Trophoblast cell (in vitro differentiated cells and primary cell): ENCODE results near the gene CSF2.

Source experiments
- DNase-seq, 2 donors: peaks; one replicate each; pipeline ENCODE4 v3.0.0-alpha.2; 2016
- H2AFZ ChIP-seq: 2 replicates; pipeline ENCODE4 v1.6.1; 2013; ENCODE audit warnings: low read length, moderate library complexity, mild to moderate bottlenecking; ENCODE audit not compliant: insufficient read depth, poor library complexity
- H2AK5ac ChIP-seq: 2 replicates; pipeline ENCODE4 v1.6.1; 2013; ENCODE audit warnings: mild to moderate bottlenecking, low read length
- H2BK120ac ChIP-seq: 2 replicates; pipeline ENCODE4 v1.6.1; 2013; ENCODE audit warnings: low read length, mild to moderate bottlenecking, moderate library complexity; ENCODE audit not compliant: insufficient read depth, poor library complexity
- H2BK12ac ChIP-seq: 2 replicates; pipeline ENCODE4 v1.6.1; 2013; ENCODE audit warnings: mild to moderate bottlenecking, low read length, moderate library complexity
- H2BK5ac ChIP-seq: 2 replicates; pipeline ENCODE4 v1.6.1; 2013; ENCODE audit warnings: low read length, low read depth, moderate library complexity, mild to moderate bottlenecking; ENCODE audit not compliant: poor library complexity
- H3K14ac ChIP-seq: 2 replicates; pipeline ENCODE4 v1.6.1; 2013; ENCODE audit warnings: mild to moderate bottlenecking, low read length
- H3K18ac ChIP-seq: 2 replicates; pipeline ENCODE4 v1.6.1; 2013; ENCODE audit warnings: mild to moderate bottlenecking, low read length
- H3K23ac ChIP-seq: 2 replicates; pipeline ENCODE4 v1.6.1; 2013; ENCODE audit warnings: low read length
- H3K27ac ChIP-seq: 2 replicates; pipeline ENCODE4 v1.5.1; 2013; ENCODE audit warnings: low read depth, mild to moderate bottlenecking, inconsistent platforms, low read length, moderate library complexity
- H3K27me3 ChIP-seq: 2 replicates; pipeline ENCODE4 v1.6.1; 2013; ENCODE audit warnings: inconsistent platforms, mild to moderate bottlenecking, low read length, moderate library complexity; ENCODE audit not compliant: insufficient read depth
- H3K36me3 ChIP-seq, 2 experiments: 1 replicate in 1 of 2; 2 replicates in 1 of 2; pipeline ENCODE4 v1.6.1; 2013; ENCODE audit warnings: low read length in 2 of 2, mild to moderate bottlenecking in 2 of 2, moderate library complexity in 1 of 2; ENCODE audit not compliant: insufficient read depth in 2 of 2, control insufficient read depth in 1 of 2
- H3K4ac ChIP-seq: 2 replicates; pipeline ENCODE4 v1.6.1; 2013; ENCODE audit warnings: low read depth, mild to moderate bottlenecking, low read length, moderate library complexity
- H3K4me1 ChIP-seq, 2 experiments: 1 replicate in 1 of 2; 2 replicates in 1 of 2; pipeline ENCODE4 v1.6.1; 2013; ENCODE audit warnings: low read length in 2 of 2, mild to moderate bottlenecking in 2 of 2, moderate library complexity in 1 of 2; ENCODE audit not compliant: insufficient read depth in 2 of 2, control insufficient read depth in 1 of 2
- H3K4me2 ChIP-seq: 2 replicates; pipeline ENCODE4 v1.6.1; 2013; ENCODE audit warnings: inconsistent platforms, mild to moderate bottlenecking, low read length, moderate library complexity
- H3K4me3 ChIP-seq: 2 replicates; pipeline ENCODE4 v1.5.1; 2013; ENCODE audit warnings: mild to moderate bottlenecking, low read depth, low read length, inconsistent platforms
- H3K79me1 ChIP-seq: one replicate; pipeline ENCODE4 v1.6.1; 2013; ENCODE audit warnings: low read length
- H3K79me2 ChIP-seq: 2 replicates; pipeline ENCODE4 v1.6.1; 2013; ENCODE audit warnings: low read length, mild to moderate bottlenecking; ENCODE audit not compliant: control insufficient read depth, insufficient read depth, poor library complexity
- H3K9ac ChIP-seq: 2 replicates; pipeline ENCODE4 v1.6.1; 2013; ENCODE audit warnings: mild to moderate bottlenecking, low read length
- H3K9me3 ChIP-seq: 2 replicates; pipeline ENCODE4 v1.6.1; 2013; ENCODE audit warnings: low read depth, mild to moderate bottlenecking, control low read depth, inconsistent platforms, low read length; ENCODE audit not compliant: insufficient read depth
- H4K12ac ChIP-seq: 2 replicates; pipeline ENCODE4 v1.6.1; 2013; ENCODE audit warnings: low read depth, mild to moderate bottlenecking, low read length, moderate library complexity
- H4K8ac ChIP-seq: 2 replicates; pipeline ENCODE4 v1.6.1; 2013; ENCODE audit warnings: low read depth, mild to moderate bottlenecking, low read length, moderate library complexity
- H4K91ac ChIP-seq: one replicate; pipeline ENCODE4 v1.6.1; 2013; ENCODE audit warnings: low read depth, mild to moderate bottlenecking, low read length, moderate library complexity
- WGBS: extraction: QIAGEN DNeasy Blood & Tissue Kit; methylation state at CpG from one replicate; pipeline ENCODE4 v1.1.7; 2013; ENCODE audit warnings: missing lambda C conversion rate; ENCODE audit not compliant: insufficient read length, insufficient coverage; ENCODE audit errors: extremely low coverage; 5-methylcytosine and 5-hydroxymethylcytosine counted together

The CSF2 gene

DNA sequence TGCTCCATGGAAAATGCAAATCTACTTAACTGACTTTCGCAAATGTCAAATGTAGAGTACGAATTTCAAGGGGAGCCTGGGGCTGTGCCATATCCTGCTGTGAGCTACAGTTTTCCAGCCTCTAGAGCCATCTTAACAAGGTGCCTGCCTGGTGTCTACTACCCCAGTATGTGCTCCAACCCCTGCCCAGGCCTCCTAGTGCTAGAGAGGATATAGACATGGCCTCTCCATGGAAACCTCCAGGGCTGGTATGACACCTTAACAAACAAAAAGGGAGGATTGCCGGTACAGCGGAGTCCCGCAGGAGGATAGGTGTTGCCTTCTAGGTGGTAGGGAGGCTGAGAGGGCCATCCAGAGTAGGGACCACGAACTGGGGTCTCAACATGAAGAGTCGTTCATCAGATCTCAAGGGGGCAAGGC is 26.7 kb upstream of the CSF2 start:
- no peaks in the 10 kb centered on the region for H3K4me1 ChIP-seq
- H4K8ac ChIP-seq = no peak overlapping the region
- H3K14ac ChIP-seq = no peak overlapping the region
- no CpG with 5 or more reads among the region's 7 CpGs for WGBS
- no peaks in the 10 kb centered on the region for H3K27me3 ChIP-seq
- no peak overlapping the region for H2AFZ ChIP-seq
- H3K79me2 ChIP-seq = no peaks in the 10 kb centered on the region
- H4K12ac ChIP-seq = no peak overlapping the region
- no peak overlapping the region for H2BK5ac ChIP-seq
- no peak overlapping the region for H3K18ac ChIP-seq
- no peaks in the 10 kb centered on the region for H3K36me3 ChIP-seq
- H2BK12ac ChIP-seq = no peak overlapping the region
- H3K9me3 ChIP-seq = no peaks in the 10 kb centered on the region
- H2AK5ac ChIP-seq = no peak overlapping the region
- no peaks in the 10 kb centered on the region for H3K79me1 ChIP-seq
- no peak overlapping the region for H3K23ac ChIP-seq
- H4K91ac ChIP-seq = no peak overlapping the region
- H3K9ac ChIP-seq = no peak overlapping the region
- H3K4ac ChIP-seq = no peak overlapping the region
- DNase-seq = no peak
- no peak overlapping the region for H3K4me3 ChIP-seq
- H3K4me2 ChIP-seq = no peak overlapping the region
- no peak overlapping the region for H2BK120ac ChIP-seq
- H3K27ac ChIP-seq = no peak overlapping the region

DNA sequence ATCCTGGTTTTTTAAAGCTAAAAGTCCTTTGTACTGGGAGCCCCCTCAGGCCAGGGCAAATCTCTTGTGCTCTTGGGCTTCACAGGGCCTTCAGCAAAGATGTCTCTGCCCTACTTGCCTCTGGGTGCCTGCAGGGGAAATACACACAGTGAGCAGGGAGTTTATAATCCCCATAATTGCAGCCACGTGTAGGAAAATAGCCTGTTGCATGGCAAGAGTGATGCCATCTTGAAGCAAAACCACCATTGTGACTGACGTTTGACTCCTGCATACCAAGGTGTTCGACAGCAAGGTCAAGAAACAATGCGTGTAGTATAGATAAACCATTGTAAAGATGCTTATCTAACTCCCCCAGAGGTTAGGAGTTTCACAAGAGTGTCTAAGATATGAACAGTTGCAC is 24.5 kb upstream of the CSF2 start:
- Histone ChIP-seq H3K27me3 (no peaks in the 10 kb centered on the region), H3K79me1 (no peaks in the 10 kb centered on the region), H3K27ac (no peak overlapping the region), H3K14ac (no peak overlapping the region), H4K8ac (no peak overlapping the region), H3K18ac (no peak overlapping the region), H2AK5ac (no peak overlapping the region), H3K4me1 (no peaks in the 10 kb centered on the region), H2AFZ (no peak overlapping the region), H3K4ac (no peak overlapping the region), H2BK120ac (no peak overlapping the region), H3K4me2 (no peak overlapping the region), H4K91ac (no peak overlapping the region), H3K4me3 (no peak overlapping the region), H4K12ac (no peak overlapping the region), H3K23ac (no peak overlapping the region), H3K9me3 (no peaks in the 10 kb centered on the region), H3K79me2 (no peaks in the 10 kb centered on the region), H3K9ac (no peak overlapping the region), H2BK12ac (no peak overlapping the region), H3K36me3 (no peaks in the 10 kb centered on the region), H2BK5ac (no peak overlapping the region)
- DNase-seq = peak in 1 of 2 donors; percentile 41
- no CpG with 5 or more reads among the region's 4 CpGs for WGBS

DNA sequence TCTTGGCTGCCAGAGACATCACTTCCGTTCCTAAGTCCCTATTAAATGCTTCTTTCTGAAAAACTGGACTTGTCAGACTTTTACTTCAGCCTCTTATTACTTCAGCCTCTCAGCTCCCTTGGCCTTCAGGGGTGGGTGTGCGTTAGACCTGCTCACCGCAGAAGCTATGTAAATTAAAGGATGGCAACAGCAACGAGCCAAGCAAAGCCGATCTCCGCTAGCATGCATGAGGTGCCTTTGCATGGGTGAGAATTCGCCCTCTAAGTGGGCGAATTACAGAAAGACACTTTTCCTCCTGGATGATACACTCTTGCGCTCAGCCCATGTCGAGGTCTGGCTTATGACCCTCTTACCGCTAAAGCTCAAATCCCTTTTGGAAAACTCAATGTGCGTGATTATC is 24.0 kb upstream of the CSF2 start:
- H3K4me2 ChIP-seq = no peak overlapping the region
- H3K23ac ChIP-seq = no peak overlapping the region
- H3K9me3 ChIP-seq = no peaks in the 10 kb centered on the region

DNA sequence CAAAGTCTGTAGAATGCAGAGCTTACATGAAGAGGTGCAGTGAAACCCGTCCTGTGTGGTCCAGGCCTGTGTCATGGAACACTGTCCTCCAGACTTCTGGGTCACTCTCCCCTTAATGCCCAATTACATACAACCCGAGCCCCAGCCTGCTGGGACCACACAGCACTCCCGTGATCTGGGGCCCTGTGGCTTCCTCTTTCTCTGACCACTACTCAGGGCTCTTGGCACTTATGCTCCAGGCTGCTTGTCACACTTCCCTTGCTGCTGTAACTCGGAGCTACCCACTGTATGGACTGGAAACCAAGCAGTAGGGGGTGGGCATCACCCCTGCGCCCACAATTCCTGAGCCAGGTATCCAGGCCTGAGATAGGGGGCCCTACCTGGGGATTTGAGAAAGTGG is 23.5 kb upstream of the CSF2 start:
- no peaks in the 10 kb centered on the region for H3K4me1 ChIP-seq
- H3K4ac ChIP-seq = no peak overlapping the region
- H3K4me3 ChIP-seq = no peak overlapping the region
- no peak overlapping the region for H3K9ac ChIP-seq
- no peaks in the 10 kb centered on the region for H3K36me3 ChIP-seq
- DNase-seq = peak in 1 of 2 donors; percentile 19
- H3K14ac ChIP-seq = no peak overlapping the region
- no peaks in the 10 kb centered on the region for H3K27me3 ChIP-seq
- no peak overlapping the region for H2AK5ac ChIP-seq
- no peak overlapping the region for H3K23ac ChIP-seq
- H3K9me3 ChIP-seq = no peaks in the 10 kb centered on the region
- H2BK12ac ChIP-seq = no peak overlapping the region
- H3K18ac ChIP-seq = no peak overlapping the region
- H2BK120ac ChIP-seq = no peak overlapping the region
- no peak overlapping the region for H2AFZ ChIP-seq
- no peak overlapping the region for H4K12ac ChIP-seq
- H3K27ac ChIP-seq = no peak overlapping the region
- H4K8ac ChIP-seq = no peak overlapping the region
- H3K4me2 ChIP-seq = no peak overlapping the region
- no peaks in the 10 kb centered on the region for H3K79me2 ChIP-seq
- H4K91ac ChIP-seq = no peak overlapping the region
- H3K79me1 ChIP-seq = no peaks in the 10 kb centered on the region
- H2BK5ac ChIP-seq = no peak overlapping the region
- no CpG with 5 or more reads among the region's 5 CpGs for WGBS

More for the DNA sequence above, 24.0 kb upstream of the CSF2 start:
- no peak overlapping the region for H3K9ac ChIP-seq
- no peaks in the 10 kb centered on the region for H3K79me2 ChIP-seq
- H3K79me1 ChIP-seq = no peaks in the 10 kb centered on the region
- H3K36me3 ChIP-seq = no peaks in the 10 kb centered on the region
- H2AK5ac ChIP-seq = no peak overlapping the region
- H3K27me3 ChIP-seq = no peaks in the 10 kb centered on the region
- no peak overlapping the region for H3K14ac ChIP-seq
- H4K91ac ChIP-seq = no peak overlapping the region
- no peak overlapping the region for H3K18ac ChIP-seq
- H2BK5ac ChIP-seq = no peak overlapping the region
- WGBS = no CpG with 5 or more reads among the region's 12 CpGs
- no peaks in the 10 kb centered on the region for H3K4me1 ChIP-seq
- no peak overlapping the region for H3K4me3 ChIP-seq
- H2AFZ ChIP-seq = no peak overlapping the region
- no peak overlapping the region for H2BK12ac ChIP-seq
- DNase-seq = no peak
- H4K8ac ChIP-seq = no peak overlapping the region
- H2BK120ac ChIP-seq = no peak overlapping the region
- no peak overlapping the region for H3K27ac ChIP-seq
- H3K4ac ChIP-seq = no peak overlapping the region
- H4K12ac ChIP-seq = no peak overlapping the region
